Esophagus squamous epithelium (tissue), 4 donors: ENCODE results near the gene BBOX1.

Experiments used
- POLR2A ChIP-seq, 4 donors: fragments of 450-650 bp; IDR thresholded peaks; one replicate each; pipeline ENCODE4 v1.6.1; 2017; ENCODE audit warnings: antibody characterized with exemption in 4 of 4, mild to moderate bottlenecking in 4 of 4, moderate library complexity in 3 of 4
- TF ChIP-seq, protein P1 (sequence below), 6 experiments: fragments of 450-650 bp in 4 of 6; fragments of 200-600 bp in 2 of 6; sonication (generic) in 2 of 6; IDR thresholded peaks; one replicate each; pipeline ENCODE4 v1.5.1; 2016 to 2019; ENCODE audit warnings: antibody characterized with exemption in 6 of 6, mild to moderate bottlenecking in 4 of 6, moderate library complexity in 4 of 6

DNA sequence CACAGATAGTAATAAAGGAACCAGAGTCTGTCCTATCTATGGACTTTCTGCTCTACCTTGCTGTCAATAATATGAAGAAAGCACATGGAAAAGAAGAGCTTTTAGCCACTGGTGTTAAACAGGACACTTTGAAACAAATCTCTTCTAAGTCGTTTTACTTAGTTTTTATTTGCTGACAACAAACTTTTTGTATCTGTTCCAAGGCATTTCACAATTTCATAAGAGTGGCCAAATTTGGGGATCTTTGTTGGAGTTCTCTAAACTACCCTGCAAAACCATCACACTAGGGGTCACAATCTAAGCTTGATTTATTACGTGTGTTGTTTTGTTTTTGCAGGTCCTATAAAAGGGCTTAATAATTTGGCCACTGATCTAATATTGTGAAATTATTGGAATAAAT, 54.4 kb downstream of the BBOX1 start:
- TF ChIP-seq, protein P1, sequence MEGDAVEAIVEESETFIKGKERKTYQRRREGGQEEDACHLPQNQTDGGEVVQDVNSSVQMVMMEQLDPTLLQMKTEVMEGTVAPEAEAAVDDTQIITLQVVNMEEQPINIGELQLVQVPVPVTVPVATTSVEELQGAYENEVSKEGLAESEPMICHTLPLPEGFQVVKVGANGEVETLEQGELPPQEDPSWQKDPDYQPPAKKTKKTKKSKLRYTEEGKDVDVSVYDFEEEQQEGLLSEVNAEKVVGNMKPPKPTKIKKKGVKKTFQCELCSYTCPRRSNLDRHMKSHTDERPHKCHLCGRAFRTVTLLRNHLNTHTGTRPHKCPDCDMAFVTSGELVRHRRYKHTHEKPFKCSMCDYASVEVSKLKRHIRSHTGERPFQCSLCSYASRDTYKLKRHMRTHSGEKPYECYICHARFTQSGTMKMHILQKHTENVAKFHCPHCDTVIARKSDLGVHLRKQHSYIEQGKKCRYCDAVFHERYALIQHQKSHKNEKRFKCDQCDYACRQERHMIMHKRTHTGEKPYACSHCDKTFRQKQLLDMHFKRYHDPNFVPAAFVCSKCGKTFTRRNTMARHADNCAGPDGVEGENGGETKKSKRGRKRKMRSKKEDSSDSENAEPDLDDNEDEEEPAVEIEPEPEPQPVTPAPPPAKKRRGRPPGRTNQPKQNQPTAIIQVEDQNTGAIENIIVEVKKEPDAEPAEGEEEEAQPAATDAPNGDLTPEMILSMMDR (IDR thresholded peaks at IDR 0.05): no peak
- no peak for TF ChIP-seq POLR2A (IDR thresholded peaks at IDR 0.05)
